Heart left ventricle (tissue), 13 donors: ENCODE measurements around the gene ENOPH1.

ENCODE experiments used
- POLR2A ChIP-seq, 2 donors: fragments of 450-650 bp; IDR thresholded peaks; one replicate each; pipeline ENCODE4 v1.6.1; 2017; ENCODE audit warnings: antibody characterized with exemption in 2 of 2, mild to moderate bottlenecking in 2 of 2, moderate library complexity in 2 of 2
- TF ChIP-seq, protein P1 (sequence below), 12 donors: fragments of 200-600 bp; sonication (generic) in 4 of 12; IDR thresholded peaks; one replicate each; pipeline versions ENCODE4 v1.5.0 to v1.8.0; 2018 to 2022; ENCODE audit warnings: antibody characterized with exemption in 12 of 12, mild to moderate bottlenecking in 5 of 12
- donor health status: ischemic (EF 13 %, LVEDD 7.1; RV severe dilation, severe dysfunction).
- donor health status: DM: no; HTN: yes; CAD: no.
- donor health status: DM: no; HTN: no; CAD: no.
- donor health status: ischemic (EF 25% LVEDD 6.9; RV normal size, moderate dysfunction).
- donor health status: ischemic (EF 25% LVEDD 5.7; RV mildly dilated, moderate dysfunction).
- donor health status: ischemic (EF 35%, LVEDD 5.7; RV mildly dilated, moderate dysfunction).
- donor health status: nonischemic (EF 11% LVEDD 7.7; RV severe dilation, severe dysfunction).
- donor health status: DM: yes; HTN: yes; CAD: no.
- donor health status: PGD.
- donor health status: ischemic (EF 29% LVEDD 5.4; RV normal size, mild dysfunction).
- donor health status: nonischemic (EF 23%, LVEDD 6.1; RV moderate dilation, normal function).

DNA sequence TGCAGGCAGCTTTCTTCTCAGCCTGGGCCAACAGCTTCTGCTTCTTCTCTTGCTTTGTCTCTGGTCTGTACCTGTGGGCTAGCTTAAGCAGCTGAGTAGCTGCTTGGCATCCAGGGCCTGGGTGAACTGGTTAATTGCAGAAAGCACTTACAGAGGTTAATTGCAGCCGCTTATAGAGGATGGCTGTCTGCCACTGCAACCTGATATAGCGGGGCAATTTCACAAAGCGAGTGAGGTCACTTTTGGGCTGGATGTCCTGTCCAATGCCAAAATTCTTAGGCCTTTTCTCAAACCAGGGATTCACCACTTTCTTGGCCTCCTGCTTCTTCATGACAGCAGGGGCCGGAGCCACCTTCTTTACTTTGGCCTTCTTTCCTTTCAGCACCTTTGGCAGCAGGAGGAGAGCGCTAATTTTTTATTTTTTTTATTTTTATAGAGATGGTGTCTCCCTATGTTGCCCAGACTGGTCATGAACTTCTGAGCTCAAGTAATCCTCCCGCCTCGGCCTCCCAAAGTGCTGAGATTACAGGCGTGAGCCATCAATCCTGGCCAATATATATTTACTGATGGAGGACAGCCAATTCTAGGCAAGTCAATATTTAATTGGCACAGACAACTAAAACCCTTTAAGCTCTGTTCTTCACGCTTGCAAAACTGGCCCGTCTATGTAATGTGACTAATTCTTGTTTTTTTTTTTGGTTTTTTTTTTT, 61.0 kb downstream of the ENOPH1 start:
- TF ChIP-seq, protein P1, sequence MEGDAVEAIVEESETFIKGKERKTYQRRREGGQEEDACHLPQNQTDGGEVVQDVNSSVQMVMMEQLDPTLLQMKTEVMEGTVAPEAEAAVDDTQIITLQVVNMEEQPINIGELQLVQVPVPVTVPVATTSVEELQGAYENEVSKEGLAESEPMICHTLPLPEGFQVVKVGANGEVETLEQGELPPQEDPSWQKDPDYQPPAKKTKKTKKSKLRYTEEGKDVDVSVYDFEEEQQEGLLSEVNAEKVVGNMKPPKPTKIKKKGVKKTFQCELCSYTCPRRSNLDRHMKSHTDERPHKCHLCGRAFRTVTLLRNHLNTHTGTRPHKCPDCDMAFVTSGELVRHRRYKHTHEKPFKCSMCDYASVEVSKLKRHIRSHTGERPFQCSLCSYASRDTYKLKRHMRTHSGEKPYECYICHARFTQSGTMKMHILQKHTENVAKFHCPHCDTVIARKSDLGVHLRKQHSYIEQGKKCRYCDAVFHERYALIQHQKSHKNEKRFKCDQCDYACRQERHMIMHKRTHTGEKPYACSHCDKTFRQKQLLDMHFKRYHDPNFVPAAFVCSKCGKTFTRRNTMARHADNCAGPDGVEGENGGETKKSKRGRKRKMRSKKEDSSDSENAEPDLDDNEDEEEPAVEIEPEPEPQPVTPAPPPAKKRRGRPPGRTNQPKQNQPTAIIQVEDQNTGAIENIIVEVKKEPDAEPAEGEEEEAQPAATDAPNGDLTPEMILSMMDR (IDR thresholded peaks at IDR 0.05) = no peak
- no peak for TF ChIP-seq POLR2A (IDR thresholded peaks at IDR 0.05)
